Ishikawa (cell line): Measurements from ENCODE around the gene S100A12.

Experiments
- CEBPB ChIP-seq: IDR thresholded peaks from 2 replicates; pipeline ENCODE4 v1.6.1; 2012
- CREB1 ChIP-seq: IDR thresholded peaks from 2 replicates; pipeline ENCODE4 v1.6.1; 2012; ENCODE audit warnings: low read depth
- EP300 ChIP-seq: IDR thresholded peaks from 2 replicates; pipeline ENCODE4 v1.6.1; 2012; ENCODE audit warnings: borderline replicate concordance
- MAX ChIP-seq: IDR thresholded peaks from 2 replicates; pipeline ENCODE4 v1.6.1; 2012
- NFIC ChIP-seq: IDR thresholded peaks from 2 replicates; pipeline ENCODE4 v1.6.1; 2012
- TAF1 ChIP-seq: IDR thresholded peaks from 2 replicates; pipeline ENCODE4 v1.6.1; 2012; ENCODE audit warnings: low read depth, mild to moderate bottlenecking
- TEAD4 ChIP-seq: IDR thresholded peaks from 2 replicates; pipeline ENCODE4 v1.6.1; 2012
- YY1 ChIP-seq: IDR thresholded peaks from 2 replicates; pipeline ENCODE4 v1.6.1; 2012; ENCODE audit warnings: low read depth
- TF ChIP-seq, protein P1 (sequence below): IDR thresholded peaks from 2 replicates; pipeline ENCODE4 v1.6.1; 2012; ENCODE audit warnings: low read depth, mild to moderate bottlenecking
- TF ChIP-seq, protein P2 (sequence below): IDR thresholded peaks from 2 replicates; pipeline ENCODE4 v1.6.1; 2012

- TF ChIP-seq, protein P1, sequence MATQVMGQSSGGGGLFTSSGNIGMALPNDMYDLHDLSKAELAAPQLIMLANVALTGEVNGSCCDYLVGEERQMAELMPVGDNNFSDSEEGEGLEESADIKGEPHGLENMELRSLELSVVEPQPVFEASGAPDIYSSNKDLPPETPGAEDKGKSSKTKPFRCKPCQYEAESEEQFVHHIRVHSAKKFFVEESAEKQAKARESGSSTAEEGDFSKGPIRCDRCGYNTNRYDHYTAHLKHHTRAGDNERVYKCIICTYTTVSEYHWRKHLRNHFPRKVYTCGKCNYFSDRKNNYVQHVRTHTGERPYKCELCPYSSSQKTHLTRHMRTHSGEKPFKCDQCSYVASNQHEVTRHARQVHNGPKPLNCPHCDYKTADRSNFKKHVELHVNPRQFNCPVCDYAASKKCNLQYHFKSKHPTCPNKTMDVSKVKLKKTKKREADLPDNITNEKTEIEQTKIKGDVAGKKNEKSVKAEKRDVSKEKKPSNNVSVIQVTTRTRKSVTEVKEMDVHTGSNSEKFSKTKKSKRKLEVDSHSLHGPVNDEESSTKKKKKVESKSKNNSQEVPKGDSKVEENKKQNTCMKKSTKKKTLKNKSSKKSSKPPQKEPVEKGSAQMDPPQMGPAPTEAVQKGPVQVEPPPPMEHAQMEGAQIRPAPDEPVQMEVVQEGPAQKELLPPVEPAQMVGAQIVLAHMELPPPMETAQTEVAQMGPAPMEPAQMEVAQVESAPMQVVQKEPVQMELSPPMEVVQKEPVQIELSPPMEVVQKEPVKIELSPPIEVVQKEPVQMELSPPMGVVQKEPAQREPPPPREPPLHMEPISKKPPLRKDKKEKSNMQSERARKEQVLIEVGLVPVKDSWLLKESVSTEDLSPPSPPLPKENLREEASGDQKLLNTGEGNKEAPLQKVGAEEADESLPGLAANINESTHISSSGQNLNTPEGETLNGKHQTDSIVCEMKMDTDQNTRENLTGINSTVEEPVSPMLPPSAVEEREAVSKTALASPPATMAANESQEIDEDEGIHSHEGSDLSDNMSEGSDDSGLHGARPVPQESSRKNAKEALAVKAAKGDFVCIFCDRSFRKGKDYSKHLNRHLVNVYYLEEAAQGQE: no peak
- TF ChIP-seq CEBPB: no peak
- no peak for TF ChIP-seq CREB1
- TF ChIP-seq, protein P2, sequence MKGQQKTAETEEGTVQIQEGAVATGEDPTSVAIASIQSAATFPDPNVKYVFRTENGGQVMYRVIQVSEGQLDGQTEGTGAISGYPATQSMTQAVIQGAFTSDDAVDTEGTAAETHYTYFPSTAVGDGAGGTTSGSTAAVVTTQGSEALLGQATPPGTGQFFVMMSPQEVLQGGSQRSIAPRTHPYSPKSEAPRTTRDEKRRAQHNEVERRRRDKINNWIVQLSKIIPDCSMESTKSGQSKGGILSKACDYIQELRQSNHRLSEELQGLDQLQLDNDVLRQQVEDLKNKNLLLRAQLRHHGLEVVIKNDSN: no peak
- no peak for TF ChIP-seq EP300
- no peak for TF ChIP-seq TAF1
- TF ChIP-seq NFIC: no peak
- no peak for TF ChIP-seq YY1
- no peak for TF ChIP-seq MAX
- TF ChIP-seq TEAD4: no peak
Measured at GRCh38 chr1:153394391-153394790, 19.0 kb upstream of the S100A12 start.
